ENCODE measurements around the gene ADAMTS18.
"Not testable (repeated sequence)": the region's sequence is repeated elsewhere in the genome, so short reads cannot be mapped to it uniquely, and the experiment has no call there.

ADAMTS18 gene

DNA sequence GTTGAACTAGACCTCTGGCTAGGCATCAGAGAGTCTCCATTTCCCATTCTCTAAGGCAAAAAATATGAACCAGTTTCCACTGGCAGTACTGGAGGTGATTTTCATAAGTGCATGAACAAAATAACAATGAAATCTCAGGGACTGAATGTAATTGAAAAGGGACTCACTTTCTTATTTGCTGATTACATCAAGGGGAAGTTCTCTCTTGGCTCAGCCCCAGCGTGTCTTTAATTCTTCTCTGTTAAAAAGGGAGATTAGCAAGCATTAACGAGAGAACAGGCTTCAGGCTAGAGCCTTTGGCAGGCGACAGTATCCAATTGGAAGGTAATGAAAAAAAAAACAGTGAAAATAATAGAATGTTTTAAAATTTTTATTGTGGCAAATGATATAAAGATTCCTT lies 34.0 kb upstream of the ADAMTS18 start:
- Histone ChIP-seq H3K79me1 (ENCODE audit: low read length) (no peaks in the 10 kb centered on the region), H2AK5ac (ENCODE audit: low read length) (no peak overlapping the region), H3K56ac (ENCODE audit: low read length) (no peak overlapping the region), H2BK15ac (replicated peaks; ENCODE audit: low read depth) (no peak overlapping the region), H3K4me1 (ENCODE audit: control insufficient read depth, low read depth, low read length) (peaks cover 3% of the 10 kb centered on the region), H3K4me2 (ENCODE audit: low read length) (no peak overlapping the region), H3K36me3 (ENCODE audit: control insufficient read depth, insufficient read depth, low read length) (no peaks in the 10 kb centered on the region), H3K27me3 (ENCODE audit: insufficient read depth, low read length, poor library complexity) (no peaks in the 10 kb centered on the region), H2BK120ac (ENCODE audit: low read depth, low read length) (peak overlapping the region; percentile 61), H4K5ac (ENCODE audit: low read length) (no peak overlapping the region), H2BK5ac (ENCODE audit: low read length) (no peak overlapping the region), H4K8ac (ENCODE audit: low read depth, low read length) (no peak overlapping the region), H3K27ac (ENCODE audit: low read depth, low read length) (no peak overlapping the region), H3K4ac (ENCODE audit: low read depth, low read length) (no peak overlapping the region), H3K4me3 (ENCODE audit: low read length) (no peak overlapping the region), H3K23ac (ENCODE audit: low read length) (no peak overlapping the region), H3K18ac (ENCODE audit: low read length) (no peak overlapping the region), H3K79me2 (ENCODE audit: control insufficient read depth, insufficient read depth, low read length) (no peaks in the 10 kb centered on the region), H3K9ac (ENCODE audit: low read length) (no peak overlapping the region)
- DNase-seq = peak; percentile 35
- no CpG with 5 or more reads among the region's 3 CpGs for WGBS (ENCODE audit: extremely low coverage, insufficient coverage, low lambda C conversion rate)

DNA sequence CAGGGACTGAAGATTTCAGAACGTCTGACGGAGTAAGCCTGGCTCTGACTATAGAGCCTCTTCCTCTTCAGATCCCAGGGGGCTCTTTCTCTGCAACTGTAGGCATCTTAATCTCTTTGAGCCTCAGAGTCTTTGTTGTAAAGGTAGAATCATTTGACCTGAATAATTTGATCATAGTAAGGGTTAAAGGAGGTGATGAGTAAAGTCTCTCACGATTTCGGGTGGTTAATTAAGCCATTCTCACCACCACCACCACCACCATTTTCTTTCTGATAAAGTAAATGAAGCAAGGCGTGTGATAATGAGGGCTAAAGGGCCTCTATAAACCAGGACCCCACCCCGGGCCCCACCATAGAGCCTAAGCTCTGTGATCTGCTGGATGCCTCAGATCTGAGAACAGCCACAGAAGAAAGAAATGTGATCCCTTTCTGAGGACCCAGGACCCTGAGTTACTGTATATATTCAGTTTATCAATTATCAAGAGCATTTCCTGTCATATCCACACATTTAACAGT lies 33.0 kb upstream of the ADAMTS18 start:
- H2AK5ac ChIP-seq (ENCODE audit: low read length) = no peak overlapping the region
- H3K27ac ChIP-seq (ENCODE audit: low read depth, low read length) = peak overlapping the region; percentile 60
- H3K4ac ChIP-seq (ENCODE audit: low read depth, low read length) = no peak overlapping the region
- H4K5ac ChIP-seq (ENCODE audit: low read length) = no peak overlapping the region
- no peak overlapping the region for H4K8ac ChIP-seq (ENCODE audit: low read depth, low read length)
- no peak overlapping the region for H3K23ac ChIP-seq (ENCODE audit: low read length)
- DNase-seq = peak; percentile 62
- H2BK15ac ChIP-seq (replicated peaks; ENCODE audit: low read depth) = no peak overlapping the region
- H3K79me1 ChIP-seq (ENCODE audit: low read length) = no peaks in the 10 kb centered on the region
- no CpG with 5 or more reads among the region's 6 CpGs for WGBS (ENCODE audit: extremely low coverage, insufficient coverage, low lambda C conversion rate)
- H3K4me3 ChIP-seq (ENCODE audit: low read length) = no peak overlapping the region
- H3K4me2 ChIP-seq (ENCODE audit: low read length) = no peak overlapping the region
- H2BK5ac ChIP-seq (ENCODE audit: low read length) = no peak overlapping the region
- peaks cover 4% of the 10 kb centered on the region for H3K4me1 ChIP-seq (ENCODE audit: control insufficient read depth, low read depth, low read length)
- no peaks in the 10 kb centered on the region for H3K79me2 ChIP-seq (ENCODE audit: control insufficient read depth, insufficient read depth, low read length)
- H3K36me3 ChIP-seq (ENCODE audit: control insufficient read depth, insufficient read depth, low read length) = no peaks in the 10 kb centered on the region
- H3K56ac ChIP-seq (ENCODE audit: low read length) = no peak overlapping the region
- H3K9ac ChIP-seq (ENCODE audit: low read length) = no peak overlapping the region
- H2BK120ac ChIP-seq (ENCODE audit: low read depth, low read length) = no peak overlapping the region
- H3K27me3 ChIP-seq (ENCODE audit: insufficient read depth, low read length, poor library complexity) = no peaks in the 10 kb centered on the region
- peak overlapping the region; percentile 60 for H3K18ac ChIP-seq (ENCODE audit: low read length)

DNA sequence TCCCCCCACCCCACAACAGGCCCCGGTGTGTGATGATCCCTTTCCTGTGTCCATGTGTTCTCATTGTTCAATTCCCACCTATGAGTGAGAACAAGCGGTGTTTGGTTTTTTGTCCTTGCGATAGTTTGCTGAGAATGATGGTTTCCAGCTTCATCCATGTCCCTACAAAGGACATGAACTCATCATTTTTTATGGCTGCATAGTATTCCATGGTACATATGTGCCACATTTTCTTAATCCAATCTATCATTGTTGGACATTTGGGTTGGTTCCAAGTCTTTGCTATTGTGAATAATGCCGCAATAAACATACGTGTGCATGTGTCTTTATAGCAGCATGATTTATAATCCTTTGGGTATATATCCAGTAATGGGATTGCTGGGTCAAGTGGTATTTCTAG lies 28.8 kb upstream of the ADAMTS18 start:
- not testable (repeated sequence) for H2BK120ac ChIP-seq (ENCODE audit: low read depth, low read length); H4K5ac ChIP-seq (ENCODE audit: low read length); H3K36me3 ChIP-seq (ENCODE audit: control insufficient read depth, insufficient read depth, low read length); H3K18ac ChIP-seq (ENCODE audit: low read length); H3K23ac ChIP-seq (ENCODE audit: low read length); H3K4ac ChIP-seq (ENCODE audit: low read depth, low read length); H3K27me3 ChIP-seq (ENCODE audit: insufficient read depth, low read length, poor library complexity); H3K4me2 ChIP-seq (ENCODE audit: low read length); H2BK15ac ChIP-seq (replicated peaks; ENCODE audit: low read depth); H2BK5ac ChIP-seq (ENCODE audit: low read length); H3K9ac ChIP-seq (ENCODE audit: low read length); H3K79me1 ChIP-seq (ENCODE audit: low read length); H3K4me1 ChIP-seq (ENCODE audit: control insufficient read depth, low read depth, low read length); H3K56ac ChIP-seq (ENCODE audit: low read length); DNase-seq; H2AK5ac ChIP-seq (ENCODE audit: low read length); H3K4me3 ChIP-seq (ENCODE audit: low read length); H3K27ac ChIP-seq (ENCODE audit: low read depth, low read length); H4K8ac ChIP-seq (ENCODE audit: low read depth, low read length); H3K79me2 ChIP-seq (ENCODE audit: control insufficient read depth, insufficient read depth, low read length)
- no CpG with 5 or more reads among the region's 5 CpGs for WGBS (ENCODE audit: extremely low coverage, insufficient coverage, low lambda C conversion rate)

DNA sequence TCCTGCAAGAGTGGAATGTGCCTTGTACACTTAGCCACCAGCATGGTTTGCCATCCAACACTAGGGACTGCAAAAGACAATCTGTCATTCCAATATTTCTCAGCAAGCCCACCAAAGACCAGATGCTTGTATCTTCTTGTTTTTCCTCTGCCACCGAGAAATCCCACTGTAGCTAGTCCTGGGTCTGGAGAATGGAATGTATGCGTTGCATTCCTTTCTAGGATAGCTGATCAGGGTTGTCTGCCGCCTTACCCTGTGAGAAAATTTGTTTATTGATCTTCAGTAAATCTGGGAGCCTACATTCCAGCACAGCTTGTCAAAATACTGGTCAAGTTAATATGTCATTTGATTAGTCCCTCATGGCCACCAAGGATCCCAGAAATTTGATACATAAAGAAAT lies 28.1 kb upstream of the ADAMTS18 start:
- Histone ChIP-seq H2BK120ac (ENCODE audit: low read depth, low read length) (no peak overlapping the region), H3K23ac (ENCODE audit: low read length) (no peak overlapping the region), H3K27ac (ENCODE audit: low read depth, low read length) (no peak overlapping the region), H3K79me1 (ENCODE audit: low read length) (no peaks in the 10 kb centered on the region), H2BK15ac (replicated peaks; ENCODE audit: low read depth) (no peak overlapping the region), H3K79me2 (ENCODE audit: control insufficient read depth, insufficient read depth, low read length) (no peaks in the 10 kb centered on the region), H3K4me1 (ENCODE audit: control insufficient read depth, low read depth, low read length) (peaks cover 4% of the 10 kb centered on the region), H3K4me2 (ENCODE audit: low read length) (no peak overlapping the region), H3K4me3 (ENCODE audit: low read length) (no peak overlapping the region), H3K18ac (ENCODE audit: low read length) (peak overlapping the region; percentile 14), H3K9ac (ENCODE audit: low read length) (no peak overlapping the region), H3K56ac (ENCODE audit: low read length) (peak overlapping the region; percentile 71), H3K4ac (ENCODE audit: low read depth, low read length) (no peak overlapping the region), H4K5ac (ENCODE audit: low read length) (no peak overlapping the region), H4K8ac (ENCODE audit: low read depth, low read length) (no peak overlapping the region), H3K27me3 (ENCODE audit: insufficient read depth, low read length, poor library complexity) (no peaks in the 10 kb centered on the region), H2AK5ac (ENCODE audit: low read length) (no peak overlapping the region), H3K36me3 (ENCODE audit: control insufficient read depth, insufficient read depth, low read length) (no peaks in the 10 kb centered on the region), H2BK5ac (ENCODE audit: low read length) (no peak overlapping the region)
- no CpG with 5 or more reads among the region's 3 CpGs for WGBS (ENCODE audit: extremely low coverage, insufficient coverage, low lambda C conversion rate)
- DNase-seq = peak; percentile 78

DNA sequence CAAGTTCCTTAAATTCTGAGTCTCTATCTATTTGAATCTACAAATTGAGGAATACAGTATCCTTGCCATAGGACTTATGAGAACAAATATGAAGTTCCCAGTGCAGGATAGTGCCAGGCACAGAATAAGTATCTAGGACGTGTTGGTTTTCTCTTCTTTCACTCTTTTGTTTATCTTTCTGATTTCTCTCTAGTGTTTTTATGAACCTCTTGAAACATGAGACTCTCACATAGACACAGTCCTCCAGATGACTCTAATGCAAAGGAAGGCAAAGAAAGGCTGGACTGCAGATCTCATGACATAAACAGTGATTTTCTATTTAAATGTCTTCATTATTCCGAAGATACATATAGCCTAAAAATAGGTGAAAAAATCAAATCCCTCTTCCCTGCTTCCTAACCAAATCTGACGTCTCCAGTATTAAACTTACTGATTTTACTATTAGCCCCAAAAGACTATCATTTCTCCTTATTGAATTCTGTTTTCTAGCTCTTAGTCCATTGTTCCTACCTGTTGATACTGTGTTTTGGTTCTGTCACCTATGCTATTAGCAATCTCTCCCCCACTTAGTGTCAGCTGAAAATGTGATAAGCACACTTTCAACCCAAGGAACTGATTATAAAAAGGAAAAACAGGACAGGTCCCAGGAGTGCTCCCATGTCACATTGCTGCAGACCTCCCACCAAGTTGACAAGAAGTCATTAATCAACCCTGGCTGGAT lies 24.9 kb upstream of the ADAMTS18 start:
- H3K27me3 ChIP-seq (ENCODE audit: insufficient read depth, low read length, poor library complexity) = no peaks in the 10 kb centered on the region
- H2AK5ac ChIP-seq (ENCODE audit: low read length) = no peak overlapping the region
- H3K56ac ChIP-seq (ENCODE audit: low read length) = no peak overlapping the region
- H2BK5ac ChIP-seq (ENCODE audit: low read length) = no peak overlapping the region
- no peak for DNase-seq
- no peak overlapping the region for H3K4ac ChIP-seq (ENCODE audit: low read depth, low read length)
- H3K36me3 ChIP-seq (ENCODE audit: control insufficient read depth, insufficient read depth, low read length) = no peaks in the 10 kb centered on the region
- no peak overlapping the region for H4K5ac ChIP-seq (ENCODE audit: low read length)
- no peak overlapping the region for H3K18ac ChIP-seq (ENCODE audit: low read length)
- H3K23ac ChIP-seq (ENCODE audit: low read length) = no peak overlapping the region
- no peak overlapping the region for H3K27ac ChIP-seq (ENCODE audit: low read depth, low read length)
- no peak overlapping the region for H2BK15ac ChIP-seq (replicated peaks; ENCODE audit: low read depth)
- no peak overlapping the region for H3K9ac ChIP-seq (ENCODE audit: low read length)
- H3K4me2 ChIP-seq (ENCODE audit: low read length) = no peak overlapping the region
- no peaks in the 10 kb centered on the region for H3K79me2 ChIP-seq (ENCODE audit: control insufficient read depth, insufficient read depth, low read length)
- peaks cover 4% of the 10 kb centered on the region for H3K4me1 ChIP-seq (ENCODE audit: control insufficient read depth, low read depth, low read length)
- H4K8ac ChIP-seq (ENCODE audit: low read depth, low read length) = no peak overlapping the region
- H3K79me1 ChIP-seq (ENCODE audit: low read length) = no peaks in the 10 kb centered on the region
- no CpG with 5 or more reads among the region's 3 CpGs for WGBS (ENCODE audit: extremely low coverage, insufficient coverage, low lambda C conversion rate)
- H2BK120ac ChIP-seq (ENCODE audit: low read depth, low read length) = no peak overlapping the region
- no peak overlapping the region for H3K4me3 ChIP-seq (ENCODE audit: low read length)

DNA sequence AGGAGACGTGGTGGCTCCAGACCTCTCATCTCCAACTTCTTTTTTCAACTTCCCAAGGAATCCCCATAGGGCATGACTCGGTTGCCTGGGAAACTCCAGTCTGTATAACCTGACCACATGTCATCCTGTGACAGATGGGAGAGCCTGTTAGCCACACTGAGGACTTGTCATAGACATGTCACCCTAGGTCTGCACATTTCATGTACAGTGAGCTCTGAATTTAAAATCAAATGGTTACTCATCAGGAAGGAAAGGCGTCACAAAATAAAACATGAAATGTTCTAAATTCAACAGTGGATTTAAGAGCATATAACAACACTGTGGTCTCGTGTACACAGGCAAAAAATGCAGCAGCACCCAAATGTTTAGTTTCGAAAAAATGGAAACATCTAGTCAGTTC lies 22.2 kb upstream of the ADAMTS18 start:
- no peak overlapping the region for H3K27ac ChIP-seq (ENCODE audit: low read depth, low read length)
- no peak for DNase-seq
- WGBS (ENCODE audit: extremely low coverage, insufficient coverage, low lambda C conversion rate) = no CpG with 5 or more reads among the region's 5 CpGs

More for the DNA sequence above, 22.2 kb upstream of the ADAMTS18 start:
- Histone ChIP-seq H3K9ac (ENCODE audit: low read length) (no peak overlapping the region), H3K4me2 (ENCODE audit: low read length) (no peak overlapping the region), H3K79me2 (ENCODE audit: control insufficient read depth, insufficient read depth, low read length) (no peaks in the 10 kb centered on the region), H2BK15ac (replicated peaks; ENCODE audit: low read depth) (no peak overlapping the region), H3K4me1 (ENCODE audit: control insufficient read depth, low read depth, low read length) (no peaks in the 10 kb centered on the region), H3K79me1 (ENCODE audit: low read length) (no peaks in the 10 kb centered on the region), H2BK5ac (ENCODE audit: low read length) (no peak overlapping the region), H3K36me3 (ENCODE audit: control insufficient read depth, insufficient read depth, low read length) (no peaks in the 10 kb centered on the region), H3K18ac (ENCODE audit: low read length) (peak overlapping the region; percentile 39), H2AK5ac (ENCODE audit: low read length) (no peak overlapping the region), H3K27me3 (ENCODE audit: insufficient read depth, low read length, poor library complexity) (no peaks in the 10 kb centered on the region), H3K4ac (ENCODE audit: low read depth, low read length) (no peak overlapping the region), H3K56ac (ENCODE audit: low read length) (no peak overlapping the region), H4K8ac (ENCODE audit: low read depth, low read length) (no peak overlapping the region), H3K23ac (ENCODE audit: low read length) (no peak overlapping the region), H2BK120ac (ENCODE audit: low read depth, low read length) (no peak overlapping the region), H3K4me3 (ENCODE audit: low read length) (no peak overlapping the region), H4K5ac (ENCODE audit: low read length) (no peak overlapping the region)
